ENCODE results near the gene ATP2A3.

The ATP2A3 gene

DNA sequence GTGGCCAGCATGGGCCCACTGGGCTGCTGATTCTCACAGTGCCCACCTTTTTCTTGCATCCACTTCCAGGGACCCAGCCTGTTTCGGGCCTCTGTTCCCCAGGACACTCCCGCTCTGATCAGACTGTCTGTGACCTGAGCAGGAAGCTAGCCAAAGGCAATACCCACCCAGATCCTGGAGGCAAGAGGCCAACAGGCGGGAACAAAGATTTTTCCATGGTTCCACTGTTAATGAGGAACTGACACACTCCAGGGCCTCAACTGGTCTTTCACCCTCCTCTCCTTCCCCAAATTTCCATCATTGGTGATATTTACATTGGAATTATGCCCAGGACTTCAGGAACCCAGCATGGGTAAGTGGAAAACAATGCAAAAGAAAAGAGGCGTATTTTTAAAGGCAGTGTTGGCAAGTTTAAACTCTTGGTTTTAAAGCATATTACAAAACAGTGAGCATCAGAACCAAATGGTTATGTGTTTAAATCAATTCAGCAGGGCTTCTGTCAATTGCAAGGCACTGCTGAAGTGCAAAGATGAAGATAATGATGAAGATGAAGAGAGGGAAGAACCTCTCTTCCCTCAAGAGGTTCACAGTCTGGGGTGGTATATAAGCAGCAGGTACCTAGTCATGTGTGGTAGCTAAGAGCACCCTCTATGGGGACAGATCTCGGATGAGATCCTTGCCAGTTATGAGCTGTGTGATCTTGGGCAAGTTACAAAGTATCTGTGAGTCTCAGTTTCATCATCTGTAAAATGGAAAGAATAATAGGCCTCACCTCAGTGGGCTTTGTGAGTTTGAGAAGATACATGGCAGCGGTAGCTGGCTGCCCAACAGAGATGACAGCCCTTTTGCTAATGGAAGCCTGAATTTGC lies 14.4 kb upstream of the ATP2A3 start:
- DNase-seq (ENCODE audit: low read depth), result no peak
- H3K4me3 ChIP-seq (ENCODE audit: low read length), result no peak overlapping the region
- TF ChIP-seq, protein P1, sequence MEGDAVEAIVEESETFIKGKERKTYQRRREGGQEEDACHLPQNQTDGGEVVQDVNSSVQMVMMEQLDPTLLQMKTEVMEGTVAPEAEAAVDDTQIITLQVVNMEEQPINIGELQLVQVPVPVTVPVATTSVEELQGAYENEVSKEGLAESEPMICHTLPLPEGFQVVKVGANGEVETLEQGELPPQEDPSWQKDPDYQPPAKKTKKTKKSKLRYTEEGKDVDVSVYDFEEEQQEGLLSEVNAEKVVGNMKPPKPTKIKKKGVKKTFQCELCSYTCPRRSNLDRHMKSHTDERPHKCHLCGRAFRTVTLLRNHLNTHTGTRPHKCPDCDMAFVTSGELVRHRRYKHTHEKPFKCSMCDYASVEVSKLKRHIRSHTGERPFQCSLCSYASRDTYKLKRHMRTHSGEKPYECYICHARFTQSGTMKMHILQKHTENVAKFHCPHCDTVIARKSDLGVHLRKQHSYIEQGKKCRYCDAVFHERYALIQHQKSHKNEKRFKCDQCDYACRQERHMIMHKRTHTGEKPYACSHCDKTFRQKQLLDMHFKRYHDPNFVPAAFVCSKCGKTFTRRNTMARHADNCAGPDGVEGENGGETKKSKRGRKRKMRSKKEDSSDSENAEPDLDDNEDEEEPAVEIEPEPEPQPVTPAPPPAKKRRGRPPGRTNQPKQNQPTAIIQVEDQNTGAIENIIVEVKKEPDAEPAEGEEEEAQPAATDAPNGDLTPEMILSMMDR (IDR thresholded peaks at IDR 0.05; ENCODE audit: insufficient read depth, low read depth, low read length, missing control alignments), result no peak

DNA sequence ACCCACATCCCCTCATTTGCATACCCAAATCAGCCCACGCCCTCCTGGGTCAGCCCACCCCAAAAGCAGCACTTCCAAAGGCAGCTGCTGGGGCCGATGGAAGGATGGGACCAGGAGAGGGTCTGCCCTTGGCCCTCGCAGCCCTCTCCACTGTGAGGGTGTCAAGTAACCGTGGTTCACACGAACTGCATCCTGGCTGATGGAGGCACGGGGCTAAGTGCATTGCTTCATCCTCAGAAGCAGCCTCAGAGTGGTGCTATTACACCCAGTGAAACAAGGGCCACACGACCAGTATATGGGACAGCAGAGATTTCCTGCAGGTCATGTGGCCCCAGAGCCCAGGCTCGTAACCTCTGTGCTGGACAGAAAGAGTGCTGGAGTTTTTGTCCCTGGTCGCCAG lies 13.2 kb upstream of the ATP2A3 start:
- TF ChIP-seq, protein P1 (IDR thresholded peaks at IDR 0.05; ENCODE audit: insufficient read depth, low read depth, low read length, missing control alignments), result no peak
- no peak for DNase-seq (ENCODE audit: low read depth)
- no peak overlapping the region for H3K4me3 ChIP-seq (ENCODE audit: low read length)

DNA sequence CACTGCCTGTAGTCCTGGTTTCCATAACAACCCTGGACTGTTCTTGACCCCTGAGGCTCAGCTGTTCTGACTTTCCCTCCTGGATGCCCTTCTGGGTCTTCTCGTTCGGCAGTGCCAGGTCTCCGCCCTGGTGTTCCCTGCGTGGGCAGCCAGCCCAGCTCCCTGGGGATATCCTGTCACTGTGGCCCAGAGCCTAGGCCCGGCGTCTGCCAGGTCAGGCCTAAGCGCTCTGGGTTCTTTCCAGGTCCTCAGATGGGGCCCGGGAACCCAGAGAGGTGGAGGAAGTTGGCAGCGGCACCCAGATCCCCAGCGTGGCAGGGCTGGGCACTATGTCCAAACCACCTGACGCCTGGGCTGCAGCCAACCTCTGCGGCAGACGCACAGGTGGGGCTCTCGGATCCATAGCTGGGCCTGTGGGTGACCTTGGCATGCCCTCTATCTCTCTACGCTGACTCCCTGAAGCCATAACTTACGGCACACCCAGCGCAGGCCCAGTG lies 12.5 kb upstream of the ATP2A3 start:
- TF ChIP-seq, protein P1 (IDR thresholded peaks at IDR 0.05; ENCODE audit: insufficient read depth, low read depth, low read length, missing control alignments), result no peak
- H3K4me3 ChIP-seq (ENCODE audit: low read length), result no peak overlapping the region
- DNase-seq (ENCODE audit: low read depth), result no peak

DNA sequence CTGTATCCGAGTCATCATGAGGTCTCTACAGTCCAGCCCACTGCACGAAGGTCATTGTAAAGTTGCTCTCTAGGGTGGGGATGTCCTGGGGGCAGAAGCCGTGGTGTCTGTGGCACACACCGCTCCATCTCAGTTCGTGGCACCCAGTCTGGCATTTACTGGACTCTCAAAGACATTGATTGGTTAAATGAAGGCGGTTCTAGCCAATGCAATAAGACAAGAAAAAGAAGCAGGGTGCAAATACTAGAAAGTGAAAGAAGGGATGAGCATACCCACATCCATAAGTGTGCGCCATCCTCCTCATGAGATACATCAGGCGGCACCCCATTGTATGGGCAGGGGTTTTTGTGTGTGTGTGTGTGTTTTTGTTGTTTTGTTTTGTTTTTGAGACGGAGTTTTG lies 10.7 kb upstream of the ATP2A3 start:
- no peak overlapping the region for H3K4me3 ChIP-seq (ENCODE audit: low read length)
- no peak for DNase-seq (ENCODE audit: low read depth)
- TF ChIP-seq, protein P1 (IDR thresholded peaks at IDR 0.05; ENCODE audit: insufficient read depth, low read depth, low read length, missing control alignments), result no peak

DNA sequence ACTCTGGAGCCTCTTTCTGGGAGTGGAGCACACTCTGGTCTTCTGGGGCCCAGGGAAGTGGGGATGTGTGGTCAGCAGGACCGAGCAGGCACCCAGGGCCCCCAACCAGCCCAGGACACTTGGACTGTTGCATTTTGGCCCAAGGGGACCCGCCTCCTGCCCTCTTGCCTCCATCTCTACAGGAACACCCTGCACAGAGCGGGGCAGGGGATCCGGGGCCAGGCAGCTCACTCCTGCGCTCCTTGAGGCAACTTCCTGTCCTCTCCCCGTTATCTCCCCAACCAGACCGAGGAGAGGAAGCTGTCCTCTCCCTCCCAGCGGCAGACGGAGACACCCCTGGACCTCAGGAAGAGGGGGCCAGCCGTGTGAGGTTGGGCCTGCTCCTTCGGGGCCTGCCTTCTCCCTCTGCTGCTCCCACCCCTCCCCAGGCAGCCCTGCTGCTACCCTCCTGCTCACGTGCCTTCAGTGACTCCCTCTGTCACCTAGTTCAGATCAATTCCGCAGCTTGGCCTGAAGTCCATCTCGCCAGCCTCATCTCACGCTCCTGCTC lies 10.0 kb upstream of the ATP2A3 start:
- no peak for DNase-seq (ENCODE audit: low read depth)
- TF ChIP-seq, protein P1 (IDR thresholded peaks at IDR 0.05; ENCODE audit: insufficient read depth, low read depth, low read length, missing control alignments), result no peak

DNA sequence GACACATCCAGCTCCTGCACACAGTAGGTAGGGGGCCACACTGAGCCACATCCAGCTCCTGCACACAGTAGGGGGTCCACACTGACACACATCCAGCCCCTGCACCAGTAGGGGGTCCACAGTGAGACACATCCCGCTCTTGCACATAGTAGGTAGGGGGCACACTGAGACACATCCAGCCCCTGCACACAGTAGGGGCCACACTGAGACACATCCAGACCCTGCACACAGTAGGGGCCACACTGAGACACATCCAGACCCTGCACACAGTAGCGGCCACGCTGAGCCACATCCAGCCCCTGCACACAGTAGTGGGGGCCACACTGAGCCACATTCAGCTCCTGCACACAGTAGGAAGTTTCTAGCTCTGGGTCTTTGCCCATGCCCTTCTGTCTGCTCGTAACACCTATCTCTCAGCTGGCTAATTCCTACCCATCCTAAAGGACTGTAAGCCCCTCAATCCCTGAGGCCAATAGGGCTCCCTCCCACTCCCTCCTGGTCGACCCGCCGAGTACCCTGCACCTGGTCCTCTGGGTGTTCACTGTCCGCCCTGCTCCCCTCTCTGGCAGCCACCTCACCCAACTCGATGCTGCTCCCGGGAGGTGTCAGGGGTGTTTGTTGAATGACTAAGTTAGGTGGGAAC lies 9.4 kb upstream of the ATP2A3 start:
- TF ChIP-seq, protein P1 (IDR thresholded peaks at IDR 0.05; ENCODE audit: insufficient read depth, low read depth, low read length, missing control alignments), result no peak
- DNase-seq (ENCODE audit: low read depth), result no peak
- H3K4me3 ChIP-seq (ENCODE audit: low read length), result no peak overlapping the region

More for the DNA sequence above, 10.0 kb upstream of the ATP2A3 start:
- no peak overlapping the region for H3K4me3 ChIP-seq (ENCODE audit: low read length)
